ENCODE data around the gene HRCT1. TPM values are rescaled to one million over a fixed set of nuclear protein-coding genes. Genes with fewer than 3 reads are reported as not detected.
A peak's percentile ranks its signal among the peaks of the same experiment; 100 is the strongest.
"Not testable (repeated sequence)": the region's sequence is repeated elsewhere in the genome, so short reads cannot be mapped to it uniquely, and the experiment has no call there.

HRCT1 gene
- under 1 TPM in 2 of 3 donors, not detected in 1; 0.12 to 0.55 TPM for polyA plus RNA-seq (ENCODE audit: insufficient read length in 3 of 3)

DNA sequence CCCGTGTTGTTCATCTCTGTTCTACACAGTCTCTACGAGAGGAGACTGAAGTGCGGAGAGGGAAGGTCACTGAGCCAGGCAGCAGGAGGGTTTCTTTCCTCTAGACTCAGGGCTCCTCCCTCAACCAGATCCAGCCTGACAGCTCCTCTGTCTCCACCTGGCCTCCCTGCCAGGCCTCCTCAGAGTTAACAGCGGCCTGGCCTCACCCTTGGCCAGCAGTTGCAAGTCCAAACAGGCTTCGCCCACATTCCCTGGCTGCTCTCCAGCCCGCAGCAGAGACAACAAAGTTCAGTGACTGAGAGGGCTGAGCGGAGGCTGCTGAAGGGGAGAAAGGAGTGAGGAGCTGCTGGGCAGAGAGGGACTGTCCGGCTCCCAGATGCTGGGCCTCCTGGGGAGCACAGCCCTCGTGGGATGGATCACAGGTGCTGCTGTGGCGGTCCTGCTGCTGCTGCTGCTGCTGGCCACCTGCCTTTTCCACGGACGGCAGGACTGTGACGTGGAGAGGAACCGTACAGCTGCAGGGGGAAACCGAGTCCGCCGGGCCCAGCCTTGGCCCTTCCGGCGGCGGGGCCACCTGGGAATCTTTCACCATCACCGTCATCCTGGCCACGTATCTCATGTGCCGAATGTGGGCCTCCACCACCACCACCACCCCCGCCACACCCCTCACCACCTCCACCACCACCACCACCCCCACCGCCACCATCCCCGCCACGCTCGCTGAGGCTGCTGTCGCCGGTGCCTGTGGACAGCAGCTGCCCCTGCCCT is at the start of gene HRCT1:
Gene HRCT1, plus strand, starts transcription at position 291 of the 768 bp plus-strand sequence. Its CDS starts 86 bp downstream, at position 377.
- DNase-seq (ENCODE audit: low read depth in 3 of 3, low spot score in 2 of 3): no peak

DNA sequence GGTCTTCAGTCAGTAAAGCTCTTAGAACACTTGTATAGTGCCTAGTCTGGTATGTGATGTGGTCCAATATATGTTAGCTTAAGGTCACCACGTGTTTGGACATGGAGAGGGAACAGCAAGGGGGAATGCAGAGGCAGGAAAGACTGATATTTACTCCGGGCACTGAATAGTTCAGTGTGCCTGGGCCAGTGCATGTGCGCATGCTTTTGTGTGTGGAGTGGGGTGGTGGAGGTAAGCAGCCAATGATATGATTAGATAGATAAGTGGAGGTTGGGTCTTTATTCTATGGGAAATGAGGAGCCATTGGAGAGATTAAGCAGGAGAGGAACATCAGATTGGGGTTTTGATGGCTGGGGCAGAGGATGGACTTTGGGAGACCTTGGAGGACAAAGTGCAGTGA is 49.8 kb upstream of the HRCT1 start:
- DNase-seq (ENCODE audit: low read depth in 3 of 3, low spot score in 2 of 3): no peak

DNA sequence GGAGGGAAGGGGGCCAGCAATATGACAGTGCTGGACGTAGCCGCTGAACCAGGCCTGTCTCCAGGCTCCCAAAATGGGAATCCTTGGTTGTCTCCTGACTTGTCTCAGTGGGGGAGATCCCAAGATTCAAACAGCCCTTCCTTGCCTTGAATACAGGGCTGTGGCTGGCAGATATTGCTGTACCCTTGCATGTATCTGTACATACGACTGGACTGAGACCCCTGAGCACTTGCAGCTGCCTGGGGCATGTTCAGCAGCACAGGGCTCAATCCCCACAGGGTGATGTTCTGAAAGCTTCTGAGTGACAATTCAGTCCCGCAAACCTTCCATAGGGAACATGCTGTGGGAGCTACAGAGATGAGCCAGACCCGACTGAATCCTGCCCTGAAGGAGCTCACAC is 49.1 kb upstream of the HRCT1 start:
- no peak for DNase-seq (ENCODE audit: low read depth in 3 of 3, low spot score in 2 of 3)

DNA sequence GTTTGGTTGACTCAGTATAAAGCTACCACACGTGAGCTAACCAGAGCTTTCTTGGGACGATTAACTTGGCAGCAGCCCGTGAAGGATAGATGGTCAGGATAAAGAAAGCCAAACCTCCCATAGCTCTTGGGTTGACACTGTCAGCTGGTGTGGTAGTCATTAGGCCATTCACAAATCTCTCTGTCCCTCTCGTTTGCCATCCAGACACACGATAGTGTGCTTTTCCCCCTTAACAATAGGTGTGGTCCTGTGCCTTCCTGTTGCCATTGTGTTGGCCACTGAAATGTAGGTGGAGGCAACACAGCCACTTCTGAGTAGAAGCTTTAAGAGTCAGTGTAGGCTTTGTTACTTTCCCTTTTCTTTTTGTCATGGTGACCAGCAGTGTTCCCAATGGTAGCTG is 47.5 kb upstream of the HRCT1 start:
- DNase-seq (ENCODE audit: low read depth in 3 of 3, low spot score in 2 of 3): no peak

DNA sequence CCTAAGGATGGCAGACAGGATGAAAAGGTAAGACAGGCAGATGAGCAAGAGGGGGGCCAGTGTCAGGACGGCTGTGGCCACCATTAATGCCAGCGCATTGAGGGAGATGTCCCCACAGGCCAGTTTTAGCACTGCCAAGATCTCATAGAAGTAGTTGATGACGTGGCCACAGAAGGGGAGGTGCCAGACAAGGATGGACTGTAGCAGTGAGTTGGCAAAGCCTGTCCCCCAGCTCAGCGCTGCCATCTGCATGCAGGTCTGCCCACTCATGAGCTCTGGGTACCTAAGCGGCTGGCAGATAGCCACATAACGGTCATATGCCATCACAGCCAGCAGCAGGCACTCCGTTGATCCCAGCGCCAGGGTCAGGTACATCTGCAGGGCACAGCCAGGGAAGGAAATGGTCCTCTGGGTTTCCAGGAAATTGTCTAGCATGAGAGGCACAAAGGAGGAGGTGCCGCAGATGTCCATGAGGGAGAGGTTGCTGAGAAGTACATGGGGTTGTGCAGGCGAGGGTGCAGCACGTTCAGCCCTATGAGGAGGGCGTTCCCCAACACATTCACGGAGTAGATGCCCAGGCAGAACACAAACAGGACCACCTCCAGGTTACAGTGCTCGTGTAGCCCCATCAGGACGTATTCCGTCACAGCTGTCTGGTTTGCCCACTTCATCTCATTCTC is 46.6 kb upstream of the HRCT1 start:
- DNase-seq (ENCODE audit: low read depth in 3 of 3, low spot score in 2 of 3): no peak

DNA sequence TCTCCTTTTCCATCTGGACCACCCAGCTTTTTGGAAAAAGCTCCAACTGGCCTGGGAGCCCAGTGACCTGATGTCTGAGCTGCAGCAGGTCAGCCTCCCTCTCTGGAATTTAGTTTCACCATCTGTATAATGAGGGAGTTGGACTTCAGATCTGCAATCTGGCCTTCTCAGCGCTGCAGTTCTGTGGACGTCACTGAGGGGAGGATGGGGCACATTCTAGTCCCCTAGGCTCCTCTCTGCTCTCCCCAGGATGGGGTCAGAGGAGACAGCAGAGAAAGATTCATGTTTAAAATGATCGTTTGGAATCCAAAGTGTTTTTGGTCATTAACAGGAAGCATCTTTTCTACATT is 46.0 kb upstream of the HRCT1 start:
- DNase-seq (ENCODE audit: low read depth in 3 of 3, low spot score in 2 of 3): no peak

DNA sequence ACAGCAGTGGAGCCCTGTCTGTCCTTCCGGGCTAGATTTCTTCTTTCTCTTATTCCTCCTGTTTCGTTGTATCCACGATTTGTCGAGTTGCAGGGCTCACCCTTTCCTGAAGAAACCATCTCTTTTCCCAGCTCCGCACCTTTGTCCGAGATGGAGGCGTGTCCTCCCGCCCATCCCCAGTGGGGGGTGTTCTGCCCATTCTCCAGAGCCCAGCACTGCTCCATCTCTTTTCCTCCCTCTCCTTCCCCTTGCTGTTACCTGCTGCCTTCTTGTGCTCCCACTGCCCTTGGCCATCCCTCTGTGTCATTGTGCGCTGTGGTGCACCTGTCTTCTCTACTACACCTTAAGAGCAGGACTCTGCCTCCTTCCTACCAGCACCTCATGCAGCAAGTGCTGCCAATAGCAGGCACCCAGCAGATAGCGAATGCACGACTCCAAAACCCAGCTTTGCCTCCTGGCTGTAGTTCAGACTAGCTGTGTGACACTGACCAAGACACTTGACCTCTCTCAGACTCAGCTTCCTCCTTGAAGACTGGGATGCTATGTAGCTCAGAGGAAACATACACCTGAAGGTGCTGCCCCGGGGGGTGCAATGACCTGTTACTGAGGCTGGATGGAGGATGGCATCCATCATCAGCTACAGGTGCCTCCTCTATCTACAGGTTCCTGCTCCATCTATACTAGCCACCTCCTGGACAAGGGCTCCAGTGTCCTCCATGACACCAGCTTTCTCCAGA is 44.7 kb upstream of the HRCT1 start:
- DNase-seq (ENCODE audit: low read depth in 3 of 3, low spot score in 2 of 3): no peak

DNA sequence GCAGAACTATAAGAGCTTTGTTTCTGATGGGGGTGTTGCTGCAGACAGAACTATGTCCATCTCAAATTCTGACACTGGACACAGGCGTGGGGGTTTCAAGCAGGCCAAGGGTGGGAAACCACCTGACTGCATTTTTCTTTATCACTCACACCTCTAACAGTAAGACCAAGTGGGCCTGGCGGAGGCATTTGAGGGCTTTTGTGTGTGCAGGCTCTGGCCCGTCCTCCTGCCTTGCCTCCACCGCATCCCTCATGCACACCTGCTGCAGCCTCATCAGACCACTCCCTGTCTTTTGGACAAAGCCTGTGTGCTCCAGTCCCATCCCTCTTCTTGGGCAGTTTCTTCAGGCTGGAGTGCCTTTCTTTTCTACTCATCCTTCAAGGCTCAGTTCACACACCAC is 43.7 kb upstream of the HRCT1 start:
- no peak for DNase-seq (ENCODE audit: low read depth in 3 of 3, low spot score in 2 of 3)

DNA sequence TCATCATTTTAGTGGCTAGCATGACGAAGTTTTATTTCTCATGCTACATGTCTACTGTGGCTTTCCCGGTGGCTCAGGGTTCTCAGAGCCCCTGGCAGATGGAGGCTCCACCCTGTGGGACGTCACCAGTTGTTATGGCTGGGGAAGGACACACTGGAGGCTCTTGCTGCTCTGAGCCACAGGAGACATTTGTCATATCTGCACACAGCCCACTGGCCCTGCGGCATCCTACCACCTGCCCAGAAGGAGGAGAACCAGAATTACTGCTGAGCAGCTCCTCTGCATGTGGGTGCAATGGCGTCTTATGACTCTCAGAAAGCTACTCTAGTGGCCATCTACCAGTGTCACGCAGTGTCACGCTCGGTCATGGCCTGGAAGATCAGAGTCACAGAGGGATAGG is 42.4 kb upstream of the HRCT1 start:
- DNase-seq (ENCODE audit: low read depth in 3 of 3, low spot score in 2 of 3): no peak

DNA sequence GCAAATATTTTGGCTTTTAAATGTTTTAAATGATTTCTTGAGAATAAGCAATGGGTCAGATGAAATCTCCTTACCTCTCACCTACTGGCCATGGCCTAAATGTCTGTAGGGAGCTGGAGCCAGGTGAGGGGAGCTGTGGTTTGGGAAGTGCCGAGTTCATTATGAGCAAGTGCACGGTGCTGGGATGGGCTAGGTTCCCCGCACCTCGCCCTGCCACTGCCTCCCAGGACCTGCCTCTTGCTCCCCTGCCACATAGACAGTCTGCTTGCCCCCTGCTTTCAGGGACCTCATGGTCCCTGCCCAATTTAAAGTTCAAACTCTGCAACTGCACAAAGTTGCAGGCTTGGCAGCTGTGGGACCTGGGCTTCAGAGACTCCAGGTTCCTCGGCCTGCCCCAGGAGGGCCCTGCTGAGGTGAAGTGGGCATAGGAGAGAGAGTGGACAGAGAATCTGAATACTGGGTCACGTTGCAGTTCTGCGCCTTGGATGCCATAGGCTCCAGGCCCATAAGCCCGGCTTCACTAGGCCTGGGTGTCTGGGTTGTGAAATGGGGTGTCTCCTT is 41.2 kb upstream of the HRCT1 start:
- no peak for DNase-seq (ENCODE audit: low read depth in 3 of 3, low spot score in 2 of 3)

DNA sequence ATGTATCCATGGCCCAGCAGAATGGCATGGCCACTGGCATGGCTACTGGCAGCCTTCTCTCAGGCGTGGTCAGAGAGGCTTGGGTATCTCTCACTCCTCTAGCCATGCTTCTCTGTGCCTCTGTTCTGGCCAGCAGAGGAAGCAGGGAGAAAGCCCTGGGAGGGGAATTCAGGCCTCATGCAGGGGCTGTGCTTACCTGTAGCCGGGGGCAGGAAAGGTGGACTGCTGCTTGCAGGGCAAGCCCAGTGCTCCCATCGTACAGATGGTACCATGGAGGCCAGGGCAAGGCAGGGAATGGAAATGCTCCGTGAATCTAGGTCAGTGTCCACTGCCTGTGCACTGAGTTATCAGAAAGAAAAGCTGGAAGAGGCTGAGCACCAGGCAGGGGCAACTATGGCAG is 38.5 kb upstream of the HRCT1 start:
- DNase-seq (ENCODE audit: low read depth in 3 of 3, low spot score in 2 of 3): no peak

DNA sequence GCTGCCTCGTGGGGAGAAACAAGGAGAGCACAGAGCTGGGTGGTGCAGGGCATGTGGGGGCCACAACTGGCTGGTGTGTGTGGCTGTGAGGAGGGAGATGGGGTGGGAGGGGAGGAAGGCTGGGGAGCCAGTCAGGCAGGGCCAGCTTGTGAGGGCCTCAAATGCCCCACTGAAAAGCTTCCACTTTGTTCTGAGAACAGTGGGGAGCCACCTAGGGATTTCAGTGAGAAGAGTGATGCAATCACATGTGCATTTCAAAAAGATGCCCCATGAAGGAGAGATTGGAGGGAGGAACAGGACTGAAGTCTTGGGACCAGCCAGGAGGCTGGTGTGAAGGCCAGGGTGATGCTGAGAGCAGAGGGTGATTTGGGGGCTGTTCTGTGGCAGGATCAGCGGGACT is 37.1 kb upstream of the HRCT1 start:
- no peak for DNase-seq (ENCODE audit: low read depth in 3 of 3, low spot score in 2 of 3)

DNA sequence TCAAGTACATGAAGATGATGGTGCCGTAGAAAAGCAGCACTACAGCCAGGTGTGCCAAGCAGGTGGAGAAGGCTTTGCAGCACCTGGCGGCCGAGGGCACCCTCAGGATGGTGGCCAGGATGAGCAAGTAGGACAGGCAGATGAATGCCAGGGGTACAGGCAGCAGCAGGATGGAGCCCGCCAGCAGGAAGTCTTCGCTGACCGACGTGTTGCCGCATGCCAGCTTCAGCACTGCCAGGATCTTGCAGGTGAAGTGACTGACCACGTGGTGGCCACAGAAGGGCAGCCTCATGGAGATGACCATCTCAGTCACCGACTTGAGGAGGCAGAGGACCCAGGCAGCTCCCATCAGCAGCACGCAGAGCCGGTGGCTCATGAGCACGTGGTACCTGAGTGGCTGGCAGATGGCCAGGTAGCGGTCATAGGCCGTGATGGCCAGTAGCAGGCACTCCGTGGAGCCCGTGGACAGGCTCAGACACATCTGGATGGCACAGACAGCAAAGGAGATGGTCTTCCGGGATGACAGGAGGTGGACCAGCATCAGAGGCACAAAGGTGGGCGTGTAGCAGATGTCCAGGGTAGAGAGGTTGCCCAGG is 36.3 kb upstream of the HRCT1 start:
- DNase-seq (ENCODE audit: low read depth in 3 of 3, low spot score in 2 of 3): no peak

DNA sequence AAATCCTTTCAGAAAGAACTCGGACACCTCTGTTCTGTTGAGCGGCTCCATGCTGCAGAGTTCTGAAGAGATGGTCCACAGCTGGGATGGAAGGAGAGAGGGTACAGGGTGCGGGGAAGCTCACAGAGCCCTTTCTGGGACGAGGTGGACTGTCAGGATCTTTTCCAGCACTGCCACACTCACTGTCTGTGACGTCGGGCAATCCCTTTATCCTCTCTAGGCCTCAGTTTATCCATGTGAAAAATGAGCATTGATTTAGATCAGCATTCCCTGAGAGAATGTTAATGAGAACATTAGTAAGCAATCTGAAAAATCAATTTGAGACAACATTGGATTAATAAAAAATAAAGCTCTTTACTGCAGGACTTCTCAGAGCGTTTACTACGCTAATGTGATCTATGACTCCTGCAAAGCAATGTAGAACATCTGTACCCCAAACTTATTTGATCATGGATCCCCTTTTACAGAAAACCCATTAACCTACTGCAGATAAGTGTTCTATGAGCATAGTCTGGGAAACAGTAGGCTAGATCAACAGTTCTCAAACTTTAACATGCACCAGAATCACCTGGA is 35.6 kb upstream of the HRCT1 start, which contains the start of gene OR13J1:
Gene OR13J1, minus strand, starts transcription at position 51 of the 573 bp plus-strand sequence. Its CDS starts 0 bp downstream, at position 51.
- no peak for DNase-seq (ENCODE audit: low read depth in 3 of 3, low spot score in 2 of 3)

DNA sequence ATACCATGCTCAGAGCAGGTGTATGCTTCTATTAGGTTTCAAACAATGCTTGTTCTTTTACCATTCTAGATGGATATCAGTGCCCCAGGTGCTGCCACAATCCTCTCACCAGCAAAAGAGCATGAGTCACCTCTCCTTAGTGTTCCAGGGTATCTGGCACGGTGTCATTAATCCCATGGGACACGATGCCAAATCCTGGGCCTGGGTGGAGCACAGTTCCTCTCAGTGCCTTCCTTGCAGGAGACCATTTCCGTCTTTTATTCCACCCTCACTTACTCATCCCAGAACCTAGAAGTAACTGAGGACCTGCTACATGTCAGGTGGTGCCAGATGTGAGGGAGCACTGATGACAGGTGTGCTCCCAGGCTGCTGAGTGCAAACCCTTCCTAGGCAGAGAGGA is 34.5 kb upstream of the HRCT1 start:
- no peak for DNase-seq (ENCODE audit: low read depth in 3 of 3, low spot score in 2 of 3)

DNA sequence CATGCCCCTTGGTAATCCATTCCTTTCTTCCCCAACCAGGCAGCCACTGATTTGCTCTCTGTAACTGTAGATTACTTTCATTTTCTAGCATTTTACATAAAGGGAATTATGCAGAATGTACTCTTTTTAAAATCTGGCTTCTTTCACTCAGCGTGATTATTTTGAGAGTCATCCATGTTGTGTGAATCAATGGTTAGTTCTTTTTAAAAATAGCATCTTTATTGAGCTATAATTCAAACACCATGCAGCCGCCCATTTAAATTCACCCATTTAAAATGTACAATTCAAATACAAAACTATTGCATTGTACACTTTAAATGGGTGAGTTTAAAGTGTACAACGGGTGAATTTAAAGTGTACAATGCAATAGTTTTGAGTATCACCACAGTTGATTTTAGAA is 33.5 kb upstream of the HRCT1 start:
- no peak for DNase-seq (ENCODE audit: low read depth in 3 of 3, low spot score in 2 of 3)

DNA sequence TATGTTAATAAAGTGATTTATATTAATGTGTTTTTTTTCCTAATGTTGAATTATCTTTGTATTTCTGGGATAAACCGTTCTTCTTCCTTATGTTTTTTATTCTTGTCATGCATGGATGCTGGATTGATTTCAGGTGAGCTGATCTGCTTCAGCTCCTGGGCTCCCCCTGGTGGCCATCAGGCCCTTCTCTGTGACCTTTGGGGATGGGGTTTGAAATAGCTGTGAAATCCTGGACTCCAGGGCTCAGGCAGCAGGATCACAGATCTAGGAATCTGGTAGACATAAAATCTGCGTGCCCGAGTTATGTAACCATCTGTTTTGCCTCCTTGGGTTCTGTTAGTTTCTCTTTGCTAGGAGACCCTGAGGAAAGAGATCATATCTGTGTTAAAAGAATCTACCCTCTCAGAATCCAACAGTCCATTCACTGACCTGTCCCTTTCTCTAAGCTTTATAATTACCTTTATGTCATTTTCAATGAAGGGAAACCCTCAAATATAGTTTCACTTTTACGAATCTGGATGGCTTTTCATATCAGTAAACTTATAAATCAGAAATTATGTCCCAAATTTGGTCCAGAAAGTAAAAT is 23.6 kb upstream of the HRCT1 start:
- peak in 2 of 3 donors; percentile 57 to 60 for DNase-seq (ENCODE audit: low read depth in 3 of 3, low spot score in 2 of 3)

DNA sequence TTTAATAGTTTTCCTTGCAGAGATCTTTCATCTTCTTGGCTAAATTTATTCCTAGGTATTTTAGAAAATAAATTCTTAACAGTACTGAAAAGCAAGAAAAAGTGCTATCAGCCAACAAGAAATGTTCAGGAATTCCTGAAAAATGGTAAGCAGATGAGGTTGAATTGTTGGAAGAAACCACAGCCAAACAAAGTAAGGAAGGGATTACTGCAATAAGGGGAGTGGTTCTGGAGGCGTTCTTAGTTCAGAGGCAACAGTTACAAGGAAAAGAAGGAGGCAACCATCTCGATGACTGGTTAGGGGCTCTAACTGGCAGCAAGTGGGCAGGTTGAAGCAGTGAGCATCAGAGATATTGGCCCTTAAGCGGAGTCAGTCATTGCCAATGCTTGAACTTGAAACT is 23.0 kb upstream of the HRCT1 start:
- no peak for DNase-seq (ENCODE audit: low read depth in 3 of 3, low spot score in 2 of 3)

DNA sequence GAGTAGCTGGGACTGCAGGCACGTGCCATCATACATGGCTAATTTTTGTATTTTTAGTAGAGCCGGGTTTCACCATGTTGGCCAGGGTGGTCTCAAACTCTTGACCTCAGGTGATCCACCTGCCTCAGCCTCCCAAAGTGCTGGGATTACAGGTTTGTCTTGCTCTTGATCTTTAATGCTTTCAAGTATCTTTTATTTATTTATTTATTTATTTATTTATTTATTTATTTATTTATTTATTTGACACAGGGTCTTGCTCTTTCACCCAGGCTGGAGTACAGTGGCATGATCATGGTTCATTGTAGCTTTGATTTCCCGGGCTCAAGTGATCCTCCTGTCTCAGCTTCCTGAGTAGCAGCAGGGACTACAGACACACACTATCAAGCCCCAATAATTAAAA is 21.1 kb upstream of the HRCT1 start:
- not testable (repeated sequence) for DNase-seq (ENCODE audit: low read depth in 3 of 3, low spot score in 2 of 3)

DNA sequence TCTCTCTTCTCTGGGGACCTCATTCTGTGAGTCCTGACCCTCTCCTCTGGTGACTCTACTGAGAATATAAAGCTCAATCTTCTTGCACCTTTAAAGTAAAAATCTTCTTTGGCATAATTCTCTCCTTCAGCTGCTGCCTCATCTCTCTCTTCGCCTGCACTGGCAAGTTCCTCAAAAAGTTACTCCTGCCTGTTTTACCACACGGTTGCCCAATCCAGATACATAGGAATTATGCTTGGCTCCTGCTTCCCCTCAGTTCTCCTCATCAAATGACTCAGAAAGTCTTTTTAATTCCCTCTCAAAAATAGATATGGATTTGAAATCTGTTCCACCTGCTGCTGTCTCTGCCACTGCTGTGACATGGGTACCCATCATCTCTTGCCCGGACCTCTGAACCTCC is 14.4 kb upstream of the HRCT1 start:
- DNase-seq (ENCODE audit: low read depth in 3 of 3, low spot score in 2 of 3): no peak

Data from right renal cortex interstitium (tissue), 3 donors.